ENCODE data around the gene TRAF6.

- TF ChIP-seq CTCF (IDR thresholded peaks at IDR 0.05; ENCODE audit: borderline replicate concordance, extremely low read depth, low read length, poor library complexity, severe bottlenecking) = no peak
- TF ChIP-seq EZH2 (IDR thresholded peaks at IDR 0.05; ENCODE audit: borderline replicate concordance, low read depth, low read length, severe bottlenecking) = no peak
These were observed 24.3 kb upstream of the TRAF6 start for GRCh38 chr11:36534276-36534840.
